ENCODE results near the gene RASA2.

The RASA2 gene

DNA sequence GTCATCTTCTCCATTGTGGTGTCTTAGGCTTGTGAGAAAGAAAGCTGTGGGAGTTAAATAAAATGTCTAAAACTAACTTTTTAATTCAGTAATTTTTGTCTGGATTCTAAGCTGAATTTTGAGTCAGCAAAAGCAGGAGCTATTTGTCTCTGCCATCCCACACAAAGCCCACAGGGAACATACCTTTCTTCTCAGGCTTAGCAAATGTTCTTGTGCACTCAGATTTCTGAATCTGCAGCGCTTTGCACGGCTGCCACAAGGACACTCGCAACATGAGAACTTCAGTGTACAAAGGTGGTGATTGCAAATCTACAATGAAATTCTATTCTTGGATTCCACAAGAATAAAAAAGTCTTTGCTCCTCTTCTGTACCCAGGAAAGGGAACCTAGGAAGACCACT lies 163.0 kb downstream of the RASA2 start:
- DNase-seq, result no peak

- no peak for DNase-seq
Measured at GRCh38 chr3:141650783-141651182, 164.0 kb downstream of the RASA2 start.

GRCh38 chr3:141651409-141651808 lies 164.6 kb downstream of the RASA2 start:
- no peak for DNase-seq

GRCh38 chr3:141652349-141652748 lies 165.5 kb downstream of the RASA2 start:
- no peak for DNase-seq

GRCh38 chr3:141653847-141654246 lies 167.0 kb downstream of the RASA2 start:
- DNase-seq, result no peak

- DNase-seq, result no peak
Measured at GRCh38 chr3:141655801-141656200, 169.0 kb downstream of the RASA2 start.

- no peak for DNase-seq
Measured at GRCh38 chr3:141656771-141657170, 169.9 kb downstream of the RASA2 start.

DNA sequence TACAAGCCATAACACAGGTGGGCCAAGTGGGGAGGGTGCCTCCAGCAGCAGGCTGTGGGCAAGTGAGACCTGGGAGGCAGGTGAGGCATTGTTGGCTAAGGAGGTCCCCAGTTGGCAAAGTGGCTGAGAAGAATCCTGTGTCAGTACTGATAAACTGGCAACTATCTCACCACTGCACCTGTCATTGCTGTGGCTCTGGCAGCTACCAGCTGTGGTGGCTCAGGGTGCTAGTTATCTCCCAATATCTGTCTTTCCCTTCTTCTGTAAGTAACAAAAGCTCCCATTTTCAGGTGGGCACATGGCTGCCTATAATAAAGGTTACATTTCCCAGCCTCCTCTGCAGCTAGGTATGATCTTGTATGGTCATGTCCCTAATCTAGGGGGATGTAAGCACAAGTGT lies 170.7 kb downstream of the RASA2 start:
- no peak for DNase-seq

GRCh38 chr3:141659821-141660613 lies 173.2 kb downstream of the RASA2 start:
- DNase-seq, result peak; percentile 80 to 87

DNA sequence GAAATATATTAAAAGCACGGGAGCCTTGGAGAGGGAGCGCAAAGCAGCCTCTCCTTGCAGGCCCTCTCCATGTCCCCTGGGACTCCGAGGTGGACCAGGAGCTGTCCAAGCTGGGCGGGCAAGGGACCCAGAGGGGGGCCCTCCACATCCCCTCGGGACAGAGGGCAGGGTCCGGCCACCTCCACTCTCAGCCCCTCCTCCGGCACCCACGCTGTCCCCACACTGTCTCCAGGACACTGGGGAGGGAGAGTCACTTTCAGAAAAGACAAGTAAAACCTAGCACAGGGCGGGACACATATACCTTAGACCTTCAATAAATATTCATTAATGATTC lies 173.8 kb downstream of the RASA2 start:
- no peak for DNase-seq

DNA sequence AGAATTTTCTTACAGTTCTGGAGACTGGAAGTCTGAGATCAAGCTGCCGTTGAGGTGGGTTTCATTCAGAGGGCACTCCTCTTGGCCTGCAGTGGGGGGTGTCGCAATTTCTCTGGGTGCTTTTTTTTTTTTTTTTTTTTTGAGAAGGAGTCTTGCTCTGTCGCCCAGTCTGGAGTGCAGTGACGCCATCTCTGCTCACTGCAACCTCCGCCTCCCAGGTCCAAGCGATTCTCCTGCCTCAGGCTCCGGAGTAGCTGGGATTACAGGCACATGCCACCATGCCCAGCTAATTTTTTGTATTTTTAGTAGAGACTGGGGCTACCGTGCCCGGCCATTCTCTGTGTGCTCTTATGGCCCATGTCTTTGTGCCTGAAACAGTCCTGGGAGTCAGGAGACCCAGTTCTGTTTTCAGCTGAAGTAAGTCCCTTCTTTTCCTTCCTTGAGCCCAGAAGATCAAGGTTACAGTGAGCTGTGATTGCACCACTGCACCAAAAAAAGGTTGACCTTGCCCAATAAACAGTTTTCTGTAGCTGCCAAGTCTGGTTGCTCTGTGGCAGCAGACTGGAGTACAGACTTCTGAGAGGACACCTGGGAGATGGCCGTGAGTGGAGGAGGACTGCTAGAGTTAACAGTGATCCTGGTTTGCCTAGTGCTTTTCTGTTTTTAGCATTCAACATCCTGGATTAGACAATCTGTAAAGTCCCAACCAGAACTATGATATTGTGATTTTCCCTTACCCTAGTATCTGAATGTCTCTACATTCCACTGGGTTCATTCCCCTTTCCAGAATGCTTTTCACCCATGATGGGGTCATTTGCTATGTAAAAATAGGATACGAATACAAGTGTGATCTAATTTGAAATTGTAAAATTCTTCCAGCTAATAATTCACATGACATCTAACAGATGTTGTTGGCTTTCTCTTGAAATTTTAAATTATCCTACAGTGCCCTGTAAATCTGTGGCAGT lies 174.7 kb downstream of the RASA2 start:
- DNase-seq, result no peak

DNA sequence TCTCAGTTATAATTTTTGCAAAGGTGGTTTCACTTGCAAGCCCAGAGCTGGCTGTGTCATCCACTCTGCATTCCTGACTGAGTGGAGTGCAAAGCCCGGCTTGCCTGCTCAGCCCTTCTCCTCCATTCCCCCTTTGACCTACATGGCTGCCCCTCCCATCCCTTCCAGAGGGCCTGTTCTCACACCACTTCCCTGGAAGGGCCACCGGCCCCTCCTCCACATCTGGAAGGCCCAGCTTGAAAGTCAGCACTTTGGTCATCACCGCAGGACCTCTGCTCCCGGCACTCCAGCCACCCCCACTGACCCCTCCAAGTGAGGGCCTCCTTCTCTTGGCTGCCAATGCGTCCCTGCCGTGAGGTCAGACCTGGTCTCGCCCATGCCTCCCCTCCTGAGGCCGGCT lies 177.2 kb downstream of the RASA2 start:
- DNase-seq, result no peak
